Amniotic stem cell (primary cell): ENCODE data around the gene RSPH9.

ENCODE experiments used
- DNase-seq: peaks from one replicate; lab custom pipeline; 2025; lab: John Stamatoyannopoulos, UW

The RSPH9 gene

GRCh38 chr6:43668151-43669028, 23.6 kb downstream of the RSPH9 start:
- DNase-seq: no peak

GRCh38 chr6:43669050-43669921, 24.4 kb downstream of the RSPH9 start:
- no peak for DNase-seq

DNA sequence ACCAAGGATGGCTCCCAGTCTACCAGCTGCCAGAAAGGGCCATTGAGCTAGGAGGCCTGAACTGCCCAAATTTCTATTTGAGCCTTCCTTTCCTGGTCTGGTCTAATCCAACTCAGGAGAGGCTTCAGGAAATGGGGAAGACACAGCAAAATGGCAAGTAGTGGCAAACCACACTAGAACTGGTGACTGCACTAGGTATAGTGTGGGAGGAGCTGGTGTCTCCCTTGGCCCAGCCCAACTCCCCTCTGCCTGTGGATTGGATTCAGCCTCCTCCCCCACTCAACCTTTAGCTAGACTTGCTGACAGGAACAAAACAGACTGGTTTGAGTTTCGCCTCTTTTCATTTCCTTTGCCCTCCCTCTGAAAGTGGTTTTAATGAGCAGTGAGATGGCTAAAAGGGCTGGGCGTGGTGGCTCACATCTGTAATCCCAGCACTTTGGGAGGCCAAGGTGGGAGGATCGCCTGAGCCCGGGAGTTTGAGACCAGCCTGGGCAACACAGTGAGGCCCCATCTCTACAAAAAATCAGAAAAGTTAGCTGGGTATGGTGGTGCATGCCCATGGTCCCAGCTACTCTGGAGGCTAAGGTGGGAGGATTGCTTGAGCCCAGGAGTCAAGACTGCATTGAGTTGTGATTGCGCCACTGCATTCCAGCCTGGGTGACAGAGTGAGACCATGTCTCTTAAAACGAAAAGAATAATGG, 25.2 kb downstream of the RSPH9 start:
- DNase-seq: no peak

DNA sequence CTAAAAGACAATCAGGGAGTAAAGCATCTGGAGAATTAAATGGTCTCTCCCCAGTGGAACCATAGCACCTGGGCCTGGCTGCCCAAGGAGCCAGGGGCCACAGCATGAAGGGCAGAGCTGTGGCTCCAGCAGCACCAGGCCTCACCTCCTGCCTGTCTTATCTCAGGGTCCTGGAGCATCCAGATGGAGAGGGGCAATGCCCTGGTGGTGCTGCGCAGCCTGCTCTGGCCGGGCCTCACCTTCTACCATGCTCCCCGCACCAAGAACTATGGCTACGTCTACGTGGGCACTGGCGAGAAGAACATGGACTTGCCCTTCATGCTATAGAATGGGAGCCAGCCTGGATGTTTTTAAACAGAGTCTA, 25.8 kb downstream of the RSPH9 start:
- DNase-seq: no peak

DNA sequence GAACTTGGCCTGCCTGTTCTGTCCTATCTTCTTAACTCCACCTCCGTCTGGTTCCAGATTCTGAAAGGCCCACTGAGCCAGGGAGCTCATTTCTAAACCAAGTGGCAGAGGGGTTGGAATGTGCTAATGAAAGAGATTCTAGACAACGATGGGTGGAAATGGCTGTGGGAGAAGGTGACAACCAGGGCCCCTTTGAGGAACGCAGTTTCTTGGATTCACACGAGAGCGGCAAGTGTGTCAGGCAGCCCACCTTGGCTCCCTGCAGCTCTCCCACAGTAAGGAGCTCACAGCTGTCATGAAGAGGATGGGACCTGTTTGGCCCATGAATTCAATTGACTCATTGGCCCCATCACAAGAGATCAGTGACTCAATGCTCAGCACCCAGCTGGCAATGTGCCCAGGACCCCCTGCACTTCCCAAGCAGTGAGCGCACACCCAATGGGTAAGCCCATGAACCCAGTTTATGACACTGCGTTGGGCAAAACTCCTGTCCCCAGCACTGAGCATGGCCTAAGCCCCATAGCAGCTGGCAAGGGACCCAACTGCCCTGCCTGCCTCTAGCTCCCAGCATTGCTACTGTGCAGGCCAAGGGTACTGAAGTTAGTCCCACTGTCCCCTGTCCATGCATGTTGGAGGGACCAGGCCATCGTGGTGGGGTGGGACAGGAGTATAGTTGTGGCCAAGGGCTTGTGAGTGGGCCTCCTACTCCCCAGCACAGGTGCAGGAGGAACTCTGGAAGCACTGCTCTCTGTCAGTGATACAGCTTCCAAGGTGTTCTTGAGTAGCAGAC, 26.4 kb downstream of the RSPH9 start:
- DNase-seq: no peak

GRCh38 chr6:43671801-43672690, 27.2 kb downstream of the RSPH9 start:
- no peak for DNase-seq

DNA sequence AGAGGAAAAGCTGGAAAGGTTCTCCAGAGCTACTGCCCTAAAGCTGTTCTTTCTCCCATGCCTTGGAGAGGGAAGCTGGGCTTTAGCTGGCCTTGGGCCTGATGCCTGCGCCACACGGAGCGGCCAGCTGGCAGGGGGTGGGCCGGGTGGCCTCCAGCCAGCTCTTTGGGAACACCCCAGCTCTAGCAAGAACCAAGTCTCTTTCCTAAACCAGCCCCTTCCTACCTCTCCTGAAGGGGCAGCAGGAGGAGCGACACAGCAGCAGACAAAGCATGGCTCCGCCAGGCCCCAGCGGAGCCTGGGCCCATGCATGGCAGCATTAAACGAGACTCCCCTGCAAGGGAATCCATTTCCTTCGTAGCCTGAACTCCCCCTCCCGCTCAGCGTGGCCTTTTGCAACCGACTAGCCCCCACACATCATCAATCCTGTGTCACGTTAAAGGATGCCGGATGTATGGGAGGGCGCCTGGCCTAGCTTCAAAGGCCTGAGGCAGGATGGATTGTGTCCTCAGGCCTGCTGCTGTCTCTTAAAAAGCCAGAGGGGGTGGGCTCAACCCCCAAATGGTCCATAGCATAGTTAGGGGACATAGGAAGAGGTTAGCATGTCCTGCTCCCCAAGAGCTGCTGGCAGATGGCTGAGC, 28.7 kb downstream of the RSPH9 start:
- no peak for DNase-seq

GRCh38 chr6:43674291-43674690, 29.5 kb downstream of the RSPH9 start:
- DNase-seq: no peak

DNA sequence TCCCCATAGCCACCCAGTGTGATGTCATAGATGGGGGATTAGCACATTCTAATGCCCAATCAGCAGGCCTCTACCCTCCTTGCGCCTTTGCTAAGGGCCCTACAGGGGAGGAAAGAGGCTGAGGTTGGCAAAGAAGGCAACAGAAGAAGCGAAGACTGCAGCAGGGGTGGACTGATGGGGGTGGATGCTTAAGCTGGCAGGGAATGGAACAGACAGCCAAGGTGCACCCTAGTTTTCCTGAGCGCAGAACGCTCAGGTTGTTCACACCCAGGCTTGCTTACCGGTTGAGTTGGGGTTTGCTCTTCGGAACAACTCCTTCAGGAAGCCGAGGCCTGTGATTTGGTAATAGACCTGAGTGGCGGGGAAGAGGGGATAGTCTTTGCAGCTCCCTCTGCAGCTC, 30.1 kb downstream of the RSPH9 start:
- DNase-seq: no peak

- no peak for DNase-seq
These were observed 32.2 kb downstream of the RSPH9 start for GRCh38 chr6:43676962-43677606.

GRCh38 chr6:43677759-43678158, 32.9 kb downstream of the RSPH9 start:
- DNase-seq: no peak

GRCh38 chr6:43678341-43678740, 33.5 kb downstream of the RSPH9 start:
- DNase-seq: no peak

DNA sequence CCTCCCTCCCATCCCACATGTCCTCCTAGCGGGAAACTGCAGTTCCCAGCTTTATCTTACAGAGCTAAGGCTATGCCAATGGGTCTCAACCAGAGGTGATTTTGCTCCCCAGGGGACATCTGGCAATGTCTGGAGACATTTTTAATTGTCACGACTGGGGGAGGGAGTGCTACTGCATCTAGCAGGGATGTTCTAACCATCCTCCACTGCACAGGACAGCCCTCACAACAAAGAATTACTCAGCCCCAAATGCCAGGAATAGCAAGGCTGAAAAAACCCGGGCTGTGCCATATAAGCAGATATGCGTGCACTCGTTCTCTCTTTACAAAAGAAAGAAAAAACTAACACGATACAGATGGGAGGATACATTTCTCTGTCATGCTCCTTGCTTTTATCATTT, 34.2 kb downstream of the RSPH9 start:
- no peak for DNase-seq

DNA sequence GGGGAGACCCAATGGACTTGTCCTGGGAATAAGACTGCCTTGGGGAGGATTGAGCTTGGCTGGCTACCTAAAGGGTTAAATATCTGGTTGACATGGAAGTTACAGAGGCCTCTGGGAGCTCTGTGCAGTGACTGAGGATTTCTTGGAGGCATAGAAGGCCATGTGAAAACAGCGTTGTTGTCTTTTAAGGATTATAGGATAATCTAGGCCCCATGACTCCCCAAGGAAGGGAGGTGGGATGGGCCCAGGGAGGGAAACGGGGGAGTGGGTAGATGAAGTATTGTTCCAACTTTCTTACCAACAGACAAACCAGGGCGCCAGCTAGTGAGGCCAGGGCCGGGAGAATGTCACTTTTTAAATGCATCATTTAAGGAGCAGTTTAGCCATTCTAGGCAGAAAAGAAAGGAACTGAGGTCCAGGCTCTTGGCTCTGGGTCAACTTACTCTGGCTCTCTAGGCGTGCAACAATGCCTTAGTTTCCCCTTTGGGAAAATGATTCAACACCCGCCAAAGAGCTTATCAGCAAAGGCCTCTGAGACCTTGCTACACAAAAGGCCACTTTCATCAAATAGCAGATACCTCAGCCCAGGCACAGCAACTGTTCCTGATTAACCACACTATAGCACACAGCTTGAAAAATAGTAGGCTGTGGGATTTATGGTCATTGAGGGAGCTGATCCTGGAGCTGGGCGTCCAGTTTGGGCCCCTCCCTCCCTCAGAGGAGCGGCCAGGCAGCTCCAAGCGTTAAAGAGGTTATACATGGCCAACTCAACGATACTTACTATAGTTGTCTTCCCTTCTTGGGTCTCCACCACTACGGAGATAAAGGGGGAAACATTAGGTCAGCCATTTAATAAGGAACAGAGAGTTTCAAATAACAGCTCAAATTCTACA, 35.7 kb downstream of the RSPH9 start:
- DNase-seq: no peak

DNA sequence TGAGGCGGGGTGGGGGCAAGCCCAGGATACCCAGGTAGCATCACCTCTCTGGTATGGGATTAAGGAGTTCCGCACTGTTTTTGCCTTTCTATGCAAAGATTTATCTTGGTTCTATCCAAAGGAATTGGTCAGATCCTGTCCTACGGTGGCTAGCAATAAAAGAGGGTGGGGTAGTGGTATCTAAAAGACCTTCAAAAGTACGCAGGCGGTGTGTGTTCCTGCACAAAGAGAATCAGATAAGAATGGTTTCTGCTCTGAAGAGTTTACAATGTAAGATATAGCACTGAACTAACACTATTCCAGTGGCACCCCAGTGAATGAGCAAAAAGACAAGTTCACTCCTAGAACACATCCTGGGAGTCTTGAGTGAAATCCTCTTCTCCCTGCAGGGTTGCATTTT, 36.5 kb downstream of the RSPH9 start:
- no peak for DNase-seq

DNA sequence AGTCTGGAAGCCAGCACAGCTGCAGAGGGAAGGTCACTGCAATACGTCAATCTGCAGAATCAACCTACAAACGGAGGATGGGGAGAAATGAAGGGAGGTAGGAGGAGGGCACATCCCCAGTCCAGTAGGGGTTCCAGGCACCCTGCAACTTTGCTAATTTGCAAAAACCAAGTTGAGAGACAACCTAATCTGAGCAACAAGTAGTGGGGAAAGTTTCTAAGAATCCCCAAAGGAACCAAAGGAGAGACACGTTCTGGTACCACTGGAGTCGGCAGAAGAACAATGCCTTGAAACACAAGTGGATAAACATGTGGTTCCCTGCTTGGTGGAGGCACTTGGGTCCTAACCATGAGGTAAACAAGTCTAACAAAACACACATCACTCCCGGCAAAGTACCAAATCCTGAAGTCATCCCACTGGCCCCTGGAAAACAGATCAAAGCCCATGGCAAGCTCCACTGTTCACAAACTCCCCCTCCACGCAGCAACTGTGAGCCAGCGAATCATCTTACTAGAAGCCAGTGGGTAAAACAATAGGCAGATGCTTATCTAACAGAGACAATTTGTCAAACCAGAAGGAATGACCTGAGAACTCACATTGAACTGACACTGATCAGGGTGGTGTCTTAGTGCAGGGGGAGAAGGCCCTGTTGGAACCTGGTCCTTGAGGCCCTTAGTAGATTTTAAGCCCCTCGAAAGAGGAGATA, 38.0 kb downstream of the RSPH9 start:
- no peak for DNase-seq

GRCh38 chr6:43683708-43684455, 39.0 kb downstream of the RSPH9 start:
- no peak for DNase-seq
